K562 (cell line): ENCODE measurements around the gene RNF123. TPM values are rescaled to one million over a fixed set of nuclear protein-coding genes. Genes with fewer than 3 reads are reported as not detected.

Experiments used
- ATAC-seq: fragments of 200-7000 bp; cut with Tn5 transposase; 3 replicates; pipeline ENCODE4 v1.9.1; 2020; ENCODE audit warnings: moderate library complexity
- BruUV-seq: library from RNA; stranded (reverse); fragments of 400-500 nt; replicated peaks from 2 replicates; lab custom pipeline; 2021; lab: Mats Ljungman, UMichigan
- CTCF ChIA-PET: fragments of 300-600 bp; formaldehyde crosslinking; extraction: SDS; loops from one replicate; lab custom pipeline; 2021; ENCODE audit warnings: low intra/inter-chr PET ratio; lab: Yijun Ruan, JAX
- POLR2A ChIA-PET: fragments of 300-600, 350-650 bp; sonication (Branson Sonifier 250); formaldehyde crosslinking; extraction: SDS; loops from one replicate; lab custom pipeline; 2021; ENCODE audit warnings: antibody characterized with exemption, inconsistent platforms; lab: Yijun Ruan, JAX
- DNase-seq, 4 experiments: peaks; one replicate each; pipeline versions ENCODE4 v3.0.0 to v3.0.0-alpha.2; 2011 to 2018; ENCODE audit warnings: low spot score in 3 of 4, mixed read lengths in 3 of 4; ENCODE audit errors: extremely low read depth in 1 of 4
- FAIRE-seq: peaks from 2 replicates; lab custom pipeline; 2011; peaks lifted over from hg19 to GRCh38; lab: Jason Lieb, UNC
- H2AFZ ChIP-seq: 2 replicates; pipeline ENCODE4 v1.6.0; 2011; ENCODE audit warnings: low read depth, low read length, control low read depth, inconsistent platforms
- H3K27ac ChIP-seq: fragments of 200-600 bp; 3 replicates; pipeline ENCODE4 v1.8.0; 2011; ENCODE audit warnings: low read depth, mild to moderate bottlenecking, control low read depth, inconsistent platforms, low read length, moderate library complexity, mixed read lengths; ENCODE audit errors: extremely low read depth
- H3K27me3 ChIP-seq, 2 experiments: fragments of 300-600 bp in 1 of 2; 2 replicates in 1 of 2; 3 replicates in 1 of 2; pipeline versions ENCODE4 v1.6.0 to v1.8.0; 2011; ENCODE audit warnings: inconsistent platforms in 2 of 2, low read length in 2 of 2, mild to moderate bottlenecking in 1 of 2, mixed read lengths in 1 of 2, moderate library complexity in 1 of 2; ENCODE audit not compliant: control insufficient read depth in 2 of 2, insufficient read depth in 2 of 2
- H3K36me3 ChIP-seq: fragments of 300-600 bp; 3 replicates; pipeline ENCODE4 v1.8.0; 2011; ENCODE audit warnings: mild to moderate bottlenecking, low read length, inconsistent platforms; ENCODE audit not compliant: control insufficient read depth, insufficient read depth
- H3K4me1 ChIP-seq, 2 experiments: fragments of 200-600 bp in 1 of 2; replicated peaks in 1 of 2; 2 replicates in 1 of 2; 3 replicates in 1 of 2; pipeline versions ENCODE4 v1.5.1 to v1.8.0; 2011; ENCODE audit warnings: inconsistent platforms in 2 of 2, low read length in 2 of 2, mild to moderate bottlenecking in 1 of 2, mixed read lengths in 1 of 2, moderate library complexity in 1 of 2; ENCODE audit not compliant: control insufficient read depth in 2 of 2, insufficient read depth in 2 of 2
- H3K4me2 ChIP-seq: 2 replicates; pipeline ENCODE4 v1.6.1; 2011; ENCODE audit warnings: low read length, control low read depth, inconsistent platforms, mixed read lengths; ENCODE audit not compliant: insufficient read depth
- H3K4me3 ChIP-seq: fragments of 200-600 bp; sonication (generic), shearing (Covaris generic); 2 replicates; pipeline ENCODE4 v1.5.1; 2016; ENCODE audit warnings: control low read depth, inconsistent platforms
- H3K79me2 ChIP-seq: fragments of 200-600 bp; 3 replicates; pipeline ENCODE4 v1.8.0; 2011; ENCODE audit warnings: low read length, inconsistent platforms; ENCODE audit not compliant: control insufficient read depth, insufficient read depth
- H3K9ac ChIP-seq, 2 experiments: 2 replicates each; pipeline versions ENCODE4 v1.6.0 to v1.6.1; 2011; ENCODE audit warnings: low read depth in 2 of 2, low read length in 2 of 2, control low read depth in 1 of 2, inconsistent platforms in 1 of 2, mild to moderate bottlenecking in 1 of 2, mixed read lengths in 1 of 2; ENCODE audit not compliant: insufficient read depth in 1 of 2
- H3K9me1 ChIP-seq: one replicate; pipeline ENCODE4 v1.6.0; 2011; ENCODE audit warnings: inconsistent platforms, mild to moderate bottlenecking, low read length, moderate library complexity; ENCODE audit not compliant: control insufficient read depth, insufficient read depth
- H3K9me3 ChIP-seq: replicated peaks from 2 replicates; pipeline ENCODE4 v1.5.1; 2011; ENCODE audit warnings: low read depth, low read length, inconsistent platforms; ENCODE audit not compliant: control insufficient read depth, insufficient read depth
- H4K20me1 ChIP-seq: replicated peaks from 2 replicates; pipeline ENCODE4 v1.6.1; 2011; ENCODE audit warnings: low read length, inconsistent platforms, mixed read lengths; ENCODE audit not compliant: control insufficient read depth, insufficient read depth
- CBX2 ChIP-seq: fragments of 200-600 bp; sonication (generic); IDR thresholded peaks from one replicate; pipeline ENCODE4 v1.6.1; 2012; ENCODE audit warnings: mild to moderate bottlenecking, low read length, inconsistent platforms; ENCODE audit not compliant: insufficient read depth, poor library complexity, severe bottlenecking
- DNMT1 ChIP-seq: fragments of 450-650 bp; IDR thresholded peaks from 2 replicates; pipeline ENCODE4 v1.6.1; 2016; ENCODE audit warnings: antibody characterized with exemption, mild to moderate bottlenecking
- PBX2 ChIP-seq, 2 experiments: IDR thresholded peaks in 1 of 2; conservative IDR thresholded peaks in 1 of 2; 2 replicates each; pipeline ENCODE4 v1.6.1; 2016; ENCODE audit warnings: low read depth in 2 of 2, mild to moderate bottlenecking in 1 of 2, missing compliant biosample characterization in 1 of 2, missing genetic modification characterization in 1 of 2, moderate library complexity in 1 of 2
- SMARCB1 ChIP-seq: IDR thresholded peaks from 2 replicates; pipeline ENCODE4 v1.6.1; 2011; ENCODE audit warnings: improper control_type of control experiment, low read depth; ENCODE audit not compliant: insufficient read length
- ZMIZ1 ChIP-seq, 2 experiments: fragments of 150-350 bp in 1 of 2; IDR thresholded peaks; 2 replicates each; pipeline ENCODE4 v1.6.1; 2012 to 2016; ENCODE audit warnings: low read depth in 2 of 2, low read length in 2 of 2, mild to moderate bottlenecking in 1 of 2, moderate library complexity in 1 of 2
- WGBS: fragments of 100-300 bp; shearing (Covaris generic); methylation state at CpG from one replicate; pipeline ENCODE4 v1.1.6; 2016; ENCODE audit warnings: low coverage, mixed read lengths; ENCODE audit not compliant: insufficient coverage; ENCODE audit errors: missing lambda C conversion rate; 5-methylcytosine and 5-hydroxymethylcytosine counted together
- in situ Hi-C: fragments of 300-500 bp; cut with MboI; formaldehyde crosslinking; loops from 4 replicates; pipeline ENCODE4 v1.15.0; 2018; ENCODE audit warnings: inconsistent platforms, mixed read lengths
- intact Hi-C: fragments of 100-400 bp; cut with micrococcal nuclease; formaldehyde crosslinking; loops from 2 replicates; pipeline ENCODE4 v1.14.2; 2022
- polyA plus RNA-seq, 8 experiments: library from polyadenylated mRNA; depleted of rRNA in 4 of 8; stranded (reverse) in 5 of 8; unstranded in 3 of 8; fragments of >200 nt; fragmentation: Nextera tagmentation in 2 of 8; fragmentation: Illumina TruSeq in 1 of 8; extraction: Ambion mirVana in 2 of 8; extraction: Trizol in 1 of 8; gene quantifications; 2 replicates each; pipeline versions ENCODE4 v1.2.1 to v1.2.3, GENCODE V29; 2011 to 2014; ENCODE audit warnings: inconsistent platforms in 1 of 8, missing spikeins in 1 of 8
- total RNA-seq, 7 experiments: library from RNA; depleted of rRNA in 6 of 7; stranded (reverse); fragments of >200 nt in 6 of 7; fragmentation: Illumina TruSeq in 2 of 7; extraction: Trizol in 2 of 7; gene quantifications; 2 replicates each; pipeline versions ENCODE4 v1.2.1 to v1.2.3, GENCODE V29; 2011 to 2021; ENCODE audit warnings: low replicate concordance in 1 of 7

Gene RNF123
- total and polyA plus RNA-seq, 9 of the 15 experiments (the other 6 are each of a cell fraction or from before 2014, with no cell fraction given), result 8.7 to 53.1 (median 17.5) TPM

- WGBS, result 83% methylated on average over 14 of the region's 19 CpGs
- FAIRE-seq (no peak), ATAC-seq (no peak), DNase-seq (no peak)
- CTCF ChIA-PET, result no interaction called here
- no peaks in the 10 kb centered on the region for H3K27me3 ChIP-seq
- no peak overlapping the region for H3K27ac ChIP-seq
- peaks cover 2 to 25% of the 10 kb centered on the region in 2 experiments; a peak in 4 of 5 replicates for H3K4me1 ChIP-seq
- no peak overlapping the region for H3K4me3 ChIP-seq
- TF ChIP-seq DNMT1 (no peak), SMARCB1 (no peak), PBX2 (CRISPR knock-in tag; IDR thresholded peaks at IDR 0.05; ENCODE audit: low read depth) (no peak), PBX2 (tag; conservative IDR thresholded peaks at IDR 0.05; ENCODE audit: low read depth) (no peak), CBX2 (no peak), ZMIZ1 (IDR thresholded peaks at IDR 0.05; ENCODE audit: low read depth in 2 of 2, low read length in 2 of 2) (no peak)
- H3K9me1 ChIP-seq, result no peaks in the 10 kb centered on the region
- in situ Hi-C loops (no loop called here), intact Hi-C loops (no loop called here)
- H4K20me1 ChIP-seq, result 0 out of 2 replicates have a peak, but pooled peaks cover 3% of the 10 kb centered on the region
- POLR2A ChIA-PET, result interaction anchor here (1.3 to 1.4 kb wide), 3 partner anchors 8 to 59 kb away, joined by 3 to 5 read pairs (median 3); partner anchors contain the start of gene IP6K1
- peaks cover 12% of the 10 kb centered on the region for H3K79me2 ChIP-seq
- BruUV-seq, result no TSS peak
- peaks cover 62% of the 10 kb centered on the region; the same call in 2 of the 3 replicates for H3K36me3 ChIP-seq
- no peaks in the 10 kb centered on the region for H3K9me3 ChIP-seq
- H2AFZ ChIP-seq, result no peak overlapping the region
- peak overlapping the region in 1 of 2 experiments; percentile 45; a peak in 1 of 4 replicates for H3K9ac ChIP-seq
- no peak overlapping the region for H3K4me2 ChIP-seq
Observed at GRCh38 chr3:49727154-49727923, 38.0 kb downstream of the RNF123 start.
